HUES64 (cell line): Measurements from ENCODE around the gene AK8.

Experiments
- H3K27ac ChIP-seq: 2 replicates; pipeline ENCODE4 v1.7.0; 2013; ENCODE audit warnings: low read depth, low read length, inconsistent platforms
- H3K27me3 ChIP-seq: 2 replicates; pipeline ENCODE4 v1.6.1; 2013; ENCODE audit warnings: mild to moderate bottlenecking, low read length; ENCODE audit not compliant: insufficient read depth
- H3K36me3 ChIP-seq: 2 replicates; pipeline ENCODE4 v1.6.1; 2013; ENCODE audit warnings: mild to moderate bottlenecking, low read length; ENCODE audit not compliant: insufficient read depth
- H3K4me1 ChIP-seq: 2 replicates; pipeline ENCODE4 v1.6.1; 2013; ENCODE audit warnings: mild to moderate bottlenecking, low read length, moderate library complexity; ENCODE audit not compliant: insufficient read depth
- H3K4me3 ChIP-seq: 2 replicates; pipeline ENCODE4 v1.5.1; 2013; ENCODE audit warnings: mild to moderate bottlenecking, low read length, moderate library complexity
- H3K9ac ChIP-seq: 2 replicates; pipeline ENCODE4 v1.6.1; 2013; ENCODE audit warnings: mild to moderate bottlenecking, low read depth, low read length
- H3K9me3 ChIP-seq: 2 replicates; pipeline ENCODE4 v1.6.1; 2013; ENCODE audit warnings: low read depth, low read length; ENCODE audit not compliant: insufficient read depth
- WGBS: fragments of 150-250, 120-280 bp; methylation state at CpG from one replicate; pipeline ENCODE4 v1.1.7; 2013; ENCODE audit warnings: missing lambda C conversion rate; 5-methylcytosine and 5-hydroxymethylcytosine counted together

The AK8 gene

DNA sequence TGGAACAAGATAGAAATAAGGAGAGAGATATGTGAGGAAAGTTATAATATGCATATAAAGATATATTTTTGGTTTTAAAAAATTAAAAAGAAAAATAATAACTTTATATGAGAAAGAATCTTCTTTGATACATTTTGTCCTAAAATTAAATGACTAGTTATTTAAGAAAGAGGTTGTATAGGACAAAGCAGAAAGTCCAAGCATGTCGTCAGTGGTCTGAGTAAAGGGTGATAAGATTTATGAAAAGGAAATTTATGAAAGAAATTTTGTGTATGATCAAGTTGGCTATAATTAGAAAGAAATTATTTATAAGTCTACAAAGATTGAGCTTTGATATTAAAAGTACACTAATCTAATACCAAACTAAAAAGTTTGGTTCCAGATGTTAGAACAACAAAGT is 175.8 kb downstream of the AK8 start:
- no peaks in the 10 kb centered on the region for H3K4me1 ChIP-seq
- H3K27me3 ChIP-seq, result no peaks in the 10 kb centered on the region
- H3K9ac ChIP-seq, result no peak overlapping the region
- 83% methylated on average over 1 of the region's 1 CpG for WGBS
- H3K9me3 ChIP-seq, result peaks cover 50% of the 10 kb centered on the region
- no peak overlapping the region for H3K27ac ChIP-seq
- no peaks in the 10 kb centered on the region for H3K36me3 ChIP-seq
- H3K4me3 ChIP-seq, result no peak overlapping the region

DNA sequence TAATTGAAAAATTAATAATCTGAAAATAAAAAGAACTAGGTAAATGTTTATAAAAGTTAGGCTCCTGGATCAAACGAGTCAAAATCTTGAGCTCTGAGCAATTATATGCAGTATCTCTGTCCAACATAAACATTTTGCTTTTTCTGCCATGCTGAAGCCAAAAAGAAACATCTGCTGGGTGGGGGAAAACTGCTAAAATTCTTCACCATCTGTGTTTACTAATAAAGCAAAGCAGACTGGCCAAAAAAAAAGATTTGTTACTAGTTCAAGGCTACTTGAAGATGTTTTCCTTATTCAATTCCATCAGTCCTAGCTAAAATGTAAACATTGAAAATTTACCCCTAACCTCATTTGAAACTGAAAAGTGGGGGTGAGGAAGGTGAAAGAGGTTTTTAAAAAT is 178.1 kb downstream of the AK8 start:
- no peak overlapping the region for H3K9ac ChIP-seq
- H3K9me3 ChIP-seq, result peaks cover 63% of the 10 kb centered on the region
- no peaks in the 10 kb centered on the region for H3K27me3 ChIP-seq
- WGBS, result 70% methylated on average over 1 of the region's 1 CpG
- H3K4me1 ChIP-seq, result no peaks in the 10 kb centered on the region
- H3K36me3 ChIP-seq, result no peaks in the 10 kb centered on the region
- H3K4me3 ChIP-seq, result no peak overlapping the region
- no peak overlapping the region for H3K27ac ChIP-seq

DNA sequence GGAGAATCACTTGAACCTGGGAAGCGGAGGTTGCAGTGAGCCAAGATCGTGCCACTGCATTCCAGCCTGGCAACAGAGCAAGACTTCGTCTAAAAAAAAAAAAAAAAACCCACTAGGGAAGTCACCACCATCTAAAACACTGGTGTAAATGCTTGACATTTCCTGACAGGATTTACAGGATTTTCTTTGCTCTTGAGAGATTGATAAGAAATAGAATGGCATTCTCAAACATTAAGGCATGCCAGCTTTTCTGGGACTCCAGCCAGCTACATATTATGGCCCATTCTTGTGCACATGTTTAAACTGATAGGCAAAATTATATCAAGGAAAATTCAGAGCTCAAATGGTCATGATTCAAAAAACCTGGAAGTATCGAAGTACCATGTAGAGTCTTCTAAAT is 179.1 kb downstream of the AK8 start:
- WGBS, result 79% methylated on average over 4 of the region's 4 CpGs
- Histone ChIP-seq H3K36me3 (no peaks in the 10 kb centered on the region), H3K27ac (no peak overlapping the region), H3K9ac (no peak overlapping the region), H3K27me3 (no peaks in the 10 kb centered on the region), H3K4me1 (no peaks in the 10 kb centered on the region), H3K9me3 (peaks cover 63% of the 10 kb centered on the region), H3K4me3 (no peak overlapping the region)

DNA sequence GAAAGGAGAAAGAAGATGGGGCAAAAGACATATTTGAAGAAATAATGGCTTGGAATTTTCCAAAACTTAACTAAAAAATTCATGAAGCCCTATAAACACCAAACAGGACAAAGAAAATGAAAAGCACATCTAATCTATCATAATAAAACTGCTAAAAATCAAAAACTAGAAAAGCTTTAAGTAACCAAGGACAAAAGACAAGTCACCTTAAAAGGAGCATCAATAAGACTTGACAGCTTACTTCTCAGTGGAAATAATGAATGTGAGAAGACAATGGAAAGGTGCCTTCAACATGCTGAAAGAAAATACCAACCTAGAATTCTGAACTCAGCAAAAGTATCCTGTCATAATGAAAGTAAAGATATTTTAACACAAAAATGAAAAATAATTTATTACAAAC is 180.9 kb downstream of the AK8 start:
- Histone ChIP-seq H3K9me3 (peaks cover 49% of the 10 kb centered on the region), H3K9ac (no peak overlapping the region), H3K27me3 (no peaks in the 10 kb centered on the region)

DNA sequence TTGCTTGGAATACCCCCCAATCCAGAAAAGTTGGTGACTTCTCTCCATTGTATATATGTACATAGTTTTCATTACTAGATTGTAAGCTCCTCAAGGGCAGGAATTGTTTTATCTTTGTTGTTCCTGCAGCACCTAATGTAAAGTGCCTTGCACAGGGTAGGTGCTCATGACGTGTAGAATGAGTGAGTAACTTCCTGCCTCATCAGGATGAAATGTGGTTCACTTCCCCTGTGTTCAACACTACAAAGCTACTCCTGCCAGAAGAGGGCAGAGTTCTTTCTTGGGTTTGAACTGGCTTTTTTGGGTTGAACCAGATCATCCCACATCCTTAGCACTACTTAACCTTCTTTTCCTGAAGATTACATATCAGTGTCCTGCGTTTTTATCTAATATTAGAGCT is 183.9 kb downstream of the AK8 start:
- Histone ChIP-seq H3K36me3 (peaks cover 25% of the 10 kb centered on the region), H3K4me3 (no peak overlapping the region), H3K9ac (no peak overlapping the region), H3K9me3 (peaks cover 28% of the 10 kb centered on the region), H3K27me3 (no peaks in the 10 kb centered on the region), H3K27ac (no peak overlapping the region), H3K4me1 (no peaks in the 10 kb centered on the region)
- 87% methylated on average over 2 of the region's 2 CpGs for WGBS

More for the DNA sequence above, 180.9 kb downstream of the AK8 start:
- Histone ChIP-seq H3K4me1 (no peaks in the 10 kb centered on the region), H3K36me3 (no peaks in the 10 kb centered on the region), H3K4me3 (no peak overlapping the region), H3K27ac (no peak overlapping the region)

DNA sequence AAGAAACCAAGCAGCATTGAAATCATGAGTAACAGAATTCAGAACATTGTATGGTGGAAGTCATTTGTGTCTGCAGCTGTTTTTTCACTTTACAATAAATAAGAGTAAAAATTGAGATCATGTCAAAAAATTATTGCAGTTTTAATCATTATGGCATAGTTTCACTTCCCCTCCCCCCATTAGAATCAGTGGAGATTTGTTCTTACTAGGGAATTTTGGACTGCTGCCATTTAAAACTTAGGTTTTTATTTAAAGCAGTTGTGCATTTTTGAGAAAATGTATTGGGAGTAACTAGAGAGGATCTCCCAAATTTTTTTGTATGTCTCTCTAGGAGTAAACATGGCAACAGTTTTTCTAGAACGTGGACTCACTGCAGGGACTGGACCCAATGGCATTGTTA is 187.4 kb downstream of the AK8 start:
- Histone ChIP-seq H3K27me3 (no peaks in the 10 kb centered on the region), H3K4me3 (no peak overlapping the region), H3K36me3 (peaks cover 59% of the 10 kb centered on the region), H3K9ac (no peak overlapping the region), H3K4me1 (no peaks in the 10 kb centered on the region), H3K9me3 (no peaks in the 10 kb centered on the region), H3K27ac (no peak overlapping the region)
- WGBS, result 85% methylated on average over 1 of the region's 1 CpG

DNA sequence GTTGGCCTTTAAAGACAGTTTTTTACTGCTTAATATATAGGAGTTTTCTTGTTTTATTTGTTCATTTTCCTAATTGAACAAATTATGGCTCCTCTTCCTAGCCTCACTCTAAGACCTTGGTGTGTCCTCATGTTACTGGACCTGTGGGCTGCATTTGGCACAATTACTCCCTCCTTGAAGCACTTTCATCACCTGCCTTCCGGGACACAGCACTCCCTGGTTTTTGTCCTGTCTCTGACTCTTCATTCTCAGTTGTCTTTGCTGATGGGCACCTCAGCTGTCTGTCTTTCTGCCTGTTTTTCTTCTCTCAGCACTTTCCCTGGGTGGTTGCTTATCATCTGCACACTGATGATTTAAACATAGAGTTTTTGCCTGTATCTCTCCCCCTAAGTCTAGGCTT is 194.2 kb downstream of the AK8 start:
- Histone ChIP-seq H3K4me1 (no peaks in the 10 kb centered on the region), H3K27me3 (no peaks in the 10 kb centered on the region), H3K27ac (no peak overlapping the region), H3K9ac (no peak overlapping the region), H3K4me3 (no peak overlapping the region), H3K36me3 (peaks cover 96% of the 10 kb centered on the region), H3K9me3 (no peaks in the 10 kb centered on the region)
- WGBS, result 97% methylated on average over 1 of the region's 1 CpG

DNA sequence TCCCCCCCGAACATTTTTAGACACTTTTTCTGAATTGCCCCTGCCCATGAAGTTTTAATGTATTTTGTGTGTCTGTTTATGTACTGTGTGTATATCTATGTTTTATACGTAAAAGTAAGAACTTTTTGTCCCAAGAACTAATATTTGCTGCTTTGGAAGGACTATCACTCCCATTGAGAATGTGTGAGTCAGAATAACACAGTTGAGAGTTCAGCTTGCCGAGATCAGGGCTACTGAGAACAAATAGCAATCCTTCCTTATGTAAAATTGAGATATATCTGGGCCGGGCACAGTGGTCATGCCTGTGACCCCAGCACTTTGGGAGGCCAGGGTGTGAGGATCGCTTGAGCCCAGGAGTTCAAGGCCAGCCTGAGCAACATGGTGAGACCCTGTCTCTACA is 196.5 kb downstream of the AK8 start:
- H3K4me3 ChIP-seq, result no peak overlapping the region
- no peak overlapping the region for H3K9ac ChIP-seq
- no peaks in the 10 kb centered on the region for H3K9me3 ChIP-seq
- no peak overlapping the region for H3K27ac ChIP-seq
- H3K4me1 ChIP-seq, result no peaks in the 10 kb centered on the region
- H3K36me3 ChIP-seq, result peaks cover 91% of the 10 kb centered on the region
- H3K27me3 ChIP-seq, result no peaks in the 10 kb centered on the region
- WGBS, result 97% methylated on average over 4 of the region's 5 CpGs

DNA sequence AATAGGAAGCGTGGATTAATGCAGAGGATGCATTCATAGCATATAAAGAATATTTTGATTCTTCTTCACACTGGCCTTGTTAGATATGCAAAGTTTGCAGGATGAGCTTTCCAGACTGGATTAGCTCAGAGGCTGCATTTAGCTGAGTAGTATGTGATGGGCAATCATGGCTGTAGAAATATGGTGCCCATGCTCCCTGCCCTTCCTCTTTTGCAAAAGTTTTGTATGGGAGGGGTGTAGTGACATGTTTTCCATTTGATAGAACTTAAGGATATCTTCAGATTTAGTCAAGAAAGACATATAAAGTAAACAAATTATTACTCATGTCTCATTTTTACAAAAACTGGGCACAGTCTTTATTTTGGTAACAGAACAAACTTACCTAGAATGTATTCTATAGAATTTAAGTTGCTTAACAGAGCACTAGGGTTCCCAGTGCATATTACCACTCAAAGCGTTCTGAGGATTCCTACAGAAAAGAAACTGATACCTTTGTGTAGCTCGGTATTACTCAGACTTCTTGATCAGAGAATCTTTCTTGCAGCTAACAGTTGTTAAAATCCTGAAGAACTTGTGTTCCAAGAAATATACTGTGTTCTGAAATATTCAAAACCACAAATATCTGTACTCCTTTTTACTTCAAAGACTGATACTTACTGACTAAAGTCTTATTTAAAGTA is 198.0 kb downstream of the AK8 start:
- no peaks in the 10 kb centered on the region for H3K27me3 ChIP-seq
- no peaks in the 10 kb centered on the region for H3K4me1 ChIP-seq
- no peak overlapping the region for H3K4me3 ChIP-seq
- WGBS, result 96% methylated on average over 3 of the region's 3 CpGs
- peaks cover 77% of the 10 kb centered on the region for H3K36me3 ChIP-seq
- no peak overlapping the region for H3K27ac ChIP-seq
- no peaks in the 10 kb centered on the region for H3K9me3 ChIP-seq
- no peak overlapping the region for H3K9ac ChIP-seq

DNA sequence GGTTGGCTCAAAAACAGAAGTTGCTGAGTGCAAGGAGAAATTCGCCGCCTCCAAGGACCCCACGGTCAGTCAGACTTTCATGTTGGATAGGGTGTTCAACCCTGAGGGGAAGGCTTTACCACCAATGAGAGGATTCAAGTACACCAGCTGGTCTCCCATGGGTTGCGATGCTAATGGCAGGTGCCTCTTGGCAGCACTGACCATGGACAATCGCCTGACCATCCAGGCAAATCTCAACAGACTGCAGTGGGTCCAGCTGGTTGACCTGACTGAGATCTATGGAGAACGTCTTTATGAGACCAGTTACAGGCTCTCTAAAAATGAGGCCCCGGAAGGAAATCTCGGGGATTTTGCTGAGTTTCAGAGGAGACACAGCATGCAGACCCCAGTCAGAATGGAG is 200.1 kb downstream of the AK8 start:
- no peaks in the 10 kb centered on the region for H3K27me3 ChIP-seq
- H3K9ac ChIP-seq, result no peak overlapping the region
- no peak overlapping the region for H3K27ac ChIP-seq
- H3K4me3 ChIP-seq, result no peak overlapping the region
- H3K4me1 ChIP-seq, result no peaks in the 10 kb centered on the region
- peaks cover 58% of the 10 kb centered on the region for H3K36me3 ChIP-seq
- WGBS, result 95% methylated on average over 8 of the region's 8 CpGs
- H3K9me3 ChIP-seq, result no peaks in the 10 kb centered on the region
